Neural cell (in vitro differentiated cells): ENCODE results near the gene KIAA1958.

Experiments used
- EP300 ChIP-seq: fragments of 450-650 bp; conservative IDR thresholded peaks from 2 replicates; pipeline ENCODE4 v1.6.1; 2014; ENCODE audit warnings: antibody characterized with exemption, mild to moderate bottlenecking, moderate library complexity; ENCODE audit not compliant: poor library complexity, severe bottlenecking
- EZH2 ChIP-seq: fragments of 200-600, 300-800 bp; shearing (Covaris generic), sonication (generic); IDR thresholded peaks from 2 replicates; pipeline ENCODE4 v1.6.1; 2014; ENCODE audit warnings: antibody characterized with exemption, low read length, borderline replicate concordance, mild to moderate bottlenecking; ENCODE audit not compliant: insufficient read depth, poor library complexity, severe bottlenecking
- SMC3 ChIP-seq: fragments of 450-650 bp; conservative IDR thresholded peaks from 2 replicates; pipeline ENCODE4 v1.6.1; 2014; ENCODE audit warnings: antibody characterized with exemption, mild to moderate bottlenecking, moderate library complexity; ENCODE audit not compliant: poor library complexity
- TF ChIP-seq, protein P1 (sequence below): fragments of 450-650 bp; IDR thresholded peaks from 2 replicates; pipeline ENCODE4 v1.5.1; 2014; ENCODE audit warnings: antibody characterized with exemption, mild to moderate bottlenecking, moderate library complexity; ENCODE audit not compliant: poor library complexity, severe bottlenecking

DNA sequence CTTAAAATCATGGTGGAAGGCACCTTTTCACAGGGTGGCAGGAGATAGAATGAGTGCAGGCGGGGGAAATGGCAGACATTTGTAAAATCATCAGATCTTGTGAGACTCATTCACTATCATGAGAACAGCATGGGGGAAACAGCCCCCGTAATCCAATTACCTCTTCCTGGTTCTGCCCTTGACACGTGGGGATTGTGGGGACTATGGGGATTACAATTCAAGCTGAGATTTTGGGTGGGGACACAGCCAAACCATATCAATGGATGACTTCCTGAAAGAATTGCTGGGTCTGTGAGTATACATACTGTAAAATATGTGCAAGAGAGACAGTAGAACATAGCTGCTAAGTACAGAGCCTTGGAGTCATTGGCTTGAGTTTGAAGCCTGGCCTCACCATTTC, 47.0 kb downstream of the KIAA1958 start:
- TF ChIP-seq, protein P1, sequence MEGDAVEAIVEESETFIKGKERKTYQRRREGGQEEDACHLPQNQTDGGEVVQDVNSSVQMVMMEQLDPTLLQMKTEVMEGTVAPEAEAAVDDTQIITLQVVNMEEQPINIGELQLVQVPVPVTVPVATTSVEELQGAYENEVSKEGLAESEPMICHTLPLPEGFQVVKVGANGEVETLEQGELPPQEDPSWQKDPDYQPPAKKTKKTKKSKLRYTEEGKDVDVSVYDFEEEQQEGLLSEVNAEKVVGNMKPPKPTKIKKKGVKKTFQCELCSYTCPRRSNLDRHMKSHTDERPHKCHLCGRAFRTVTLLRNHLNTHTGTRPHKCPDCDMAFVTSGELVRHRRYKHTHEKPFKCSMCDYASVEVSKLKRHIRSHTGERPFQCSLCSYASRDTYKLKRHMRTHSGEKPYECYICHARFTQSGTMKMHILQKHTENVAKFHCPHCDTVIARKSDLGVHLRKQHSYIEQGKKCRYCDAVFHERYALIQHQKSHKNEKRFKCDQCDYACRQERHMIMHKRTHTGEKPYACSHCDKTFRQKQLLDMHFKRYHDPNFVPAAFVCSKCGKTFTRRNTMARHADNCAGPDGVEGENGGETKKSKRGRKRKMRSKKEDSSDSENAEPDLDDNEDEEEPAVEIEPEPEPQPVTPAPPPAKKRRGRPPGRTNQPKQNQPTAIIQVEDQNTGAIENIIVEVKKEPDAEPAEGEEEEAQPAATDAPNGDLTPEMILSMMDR = no peak
- TF ChIP-seq EZH2 = no peak
- TF ChIP-seq SMC3 = no peak
- no peak for TF ChIP-seq EP300
